NCI-H446 treated with DMSO at 0.1 percent for 48 hours (cell line): ENCODE results near the gene MSH3.

Experiments used
- DNase-seq: peaks from one replicate; lab custom pipeline; 2025; lab: John Stamatoyannopoulos, UW

MSH3 gene

DNA sequence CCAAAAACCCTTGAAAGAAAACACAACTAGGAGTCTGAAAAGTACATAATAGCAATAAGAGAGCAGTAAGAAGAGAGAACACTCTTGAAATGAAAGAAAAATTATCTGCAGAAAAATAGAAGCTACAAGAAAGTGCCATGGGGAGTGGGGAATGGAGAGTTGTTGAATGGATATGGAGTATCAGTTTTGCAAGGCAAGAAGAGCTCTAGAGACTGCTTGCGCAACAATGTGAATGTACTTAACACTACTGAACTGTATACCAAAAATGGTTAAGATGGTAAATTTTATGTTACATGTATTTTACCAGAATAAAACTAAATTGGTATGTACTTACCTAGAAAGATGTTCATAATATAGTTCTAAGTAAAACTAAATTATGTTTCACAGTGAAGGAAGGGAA, 251.0 kb downstream of the MSH3 start:
- DNase-seq: no peak

DNA sequence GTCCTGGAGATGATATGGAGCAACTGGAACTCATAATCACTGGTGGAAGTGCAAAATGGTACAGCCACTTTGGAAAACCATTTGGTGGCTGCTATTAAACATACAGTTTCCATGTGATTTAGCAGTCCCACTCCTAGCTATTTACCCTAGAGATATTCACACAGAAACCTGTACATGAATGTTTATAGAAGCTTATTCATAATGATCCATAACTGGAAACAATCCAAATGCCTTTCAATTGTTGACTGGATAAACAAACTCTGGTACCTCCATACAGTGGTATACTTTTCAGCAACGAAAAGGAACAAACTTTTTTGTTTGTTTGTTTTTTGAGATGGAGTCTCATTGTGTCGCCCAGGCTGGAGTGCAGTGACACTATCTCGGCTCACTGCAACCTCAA, 258.0 kb downstream of the MSH3 start:
- no peak for DNase-seq

DNA sequence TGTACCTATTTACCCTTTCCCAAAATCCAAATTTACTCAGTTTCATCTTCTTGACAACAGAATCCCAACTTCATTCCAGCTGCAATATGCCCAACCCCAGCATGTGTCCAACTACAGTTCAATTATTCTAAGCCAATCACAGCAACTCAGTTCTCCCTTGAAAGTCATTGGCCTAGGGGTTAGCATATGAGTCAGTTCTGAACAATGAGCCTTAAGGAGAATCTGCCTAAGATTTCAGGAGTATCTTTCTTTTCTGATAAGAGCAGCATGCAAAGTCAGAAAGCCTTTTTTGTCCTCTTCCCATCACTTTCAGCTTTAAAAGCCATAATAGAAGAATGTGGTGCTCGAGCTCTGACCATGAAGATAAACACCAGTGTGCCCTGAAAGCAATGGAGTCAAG, 261.3 kb downstream of the MSH3 start:
- no peak for DNase-seq

DNA sequence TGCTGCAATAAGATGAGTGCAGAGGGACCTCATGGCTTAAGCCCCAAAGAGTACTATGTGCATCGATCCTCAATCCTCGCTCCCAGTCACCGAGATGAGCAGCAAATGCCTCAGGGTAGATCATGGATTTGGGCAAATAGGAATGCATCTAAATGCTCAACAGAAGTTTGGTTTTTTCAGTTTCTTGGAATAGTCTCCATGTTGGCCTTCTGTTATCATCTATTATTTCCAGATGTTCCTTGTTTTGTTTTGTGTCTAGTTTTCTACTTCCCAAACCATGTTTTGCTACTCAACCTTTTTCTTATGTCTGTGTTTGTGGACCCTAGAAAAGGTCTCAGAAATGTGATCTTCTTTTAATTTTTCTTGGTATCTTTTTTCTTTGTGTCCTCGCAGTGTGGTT, 262.2 kb downstream of the MSH3 start:
- no peak for DNase-seq

DNA sequence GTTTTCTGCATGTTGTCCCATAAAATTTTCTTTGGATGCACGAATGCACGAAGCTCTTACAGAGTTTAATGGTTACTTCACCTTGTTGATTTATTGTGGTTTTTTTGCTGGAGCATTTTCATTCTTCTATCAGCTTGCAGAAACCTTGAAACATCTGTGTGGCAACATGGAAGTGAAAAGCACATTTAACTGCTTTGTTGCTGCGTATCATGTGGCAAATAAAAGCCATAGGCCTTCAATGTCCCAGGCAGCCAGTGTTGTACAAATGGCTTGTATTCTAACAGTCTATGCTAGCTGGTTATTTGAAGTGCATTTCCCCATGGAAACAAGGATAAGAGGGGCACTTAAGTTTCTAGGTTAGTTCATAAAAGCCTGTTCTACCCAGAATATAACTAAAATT, 263.2 kb downstream of the MSH3 start:
- no peak for DNase-seq

DNA sequence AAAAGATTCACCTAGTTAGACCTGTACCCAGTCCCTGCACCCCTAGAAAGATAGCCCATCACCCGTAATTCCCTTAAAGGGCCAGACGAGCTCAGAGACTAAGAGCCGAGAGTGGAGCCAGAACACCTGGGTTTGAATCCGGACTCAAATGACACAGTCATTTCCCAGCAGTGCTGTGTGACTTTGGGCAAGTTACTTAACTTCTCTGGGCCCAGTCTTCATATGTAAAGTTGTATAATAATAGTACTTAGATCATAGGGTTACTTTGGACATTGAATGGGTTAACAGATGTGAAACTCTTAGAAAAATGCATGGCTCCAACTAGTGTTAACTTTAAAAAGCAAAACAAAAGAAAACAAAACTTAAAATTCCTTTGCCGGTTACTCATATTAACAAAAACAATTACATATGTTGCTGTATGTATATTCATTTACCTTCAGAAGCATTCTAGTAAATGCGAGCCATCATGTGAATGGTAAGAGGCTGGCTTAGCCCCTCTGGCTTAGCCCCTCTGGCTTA, 265.3 kb downstream of the MSH3 start:
- no peak for DNase-seq

DNA sequence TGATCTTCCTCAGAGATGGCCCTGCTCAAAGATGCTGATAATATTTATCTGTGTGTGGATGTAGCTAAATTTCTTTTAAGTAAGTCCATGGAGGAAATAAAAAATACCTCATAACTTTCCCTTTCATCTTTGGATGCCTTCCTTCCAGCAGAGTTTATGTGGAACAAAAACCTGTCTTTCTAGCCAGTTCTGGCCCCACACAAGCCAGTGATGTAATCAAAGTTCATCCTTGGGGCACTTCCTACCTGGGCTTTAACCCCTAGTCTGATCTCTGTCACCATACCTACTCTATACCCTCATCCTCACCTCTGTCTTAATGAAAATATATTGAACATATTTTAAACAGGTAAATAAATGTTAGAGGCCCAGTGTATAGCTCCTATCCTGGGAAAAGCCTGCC, 265.9 kb downstream of the MSH3 start:
- DNase-seq: no peak

DNA sequence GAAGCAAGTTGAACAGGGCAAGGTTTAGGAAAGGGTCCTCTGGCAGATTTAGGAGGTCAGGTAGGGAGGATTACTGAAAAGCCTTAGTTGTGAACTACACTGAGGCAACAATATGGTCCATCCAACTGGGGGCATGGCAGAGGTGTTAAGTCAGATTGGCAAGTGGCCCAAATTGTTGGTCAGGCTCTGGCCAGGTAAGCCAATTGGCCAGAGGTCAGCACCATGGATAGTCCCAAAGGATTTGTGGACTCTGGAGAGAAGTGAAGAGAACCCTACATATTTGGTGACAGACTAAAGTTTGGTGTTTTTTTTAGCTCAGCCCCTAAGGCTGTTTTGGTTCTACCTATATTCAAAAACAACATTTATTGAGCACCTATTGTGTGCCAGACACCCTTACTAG, 266.6 kb downstream of the MSH3 start:
- no peak for DNase-seq

DNA sequence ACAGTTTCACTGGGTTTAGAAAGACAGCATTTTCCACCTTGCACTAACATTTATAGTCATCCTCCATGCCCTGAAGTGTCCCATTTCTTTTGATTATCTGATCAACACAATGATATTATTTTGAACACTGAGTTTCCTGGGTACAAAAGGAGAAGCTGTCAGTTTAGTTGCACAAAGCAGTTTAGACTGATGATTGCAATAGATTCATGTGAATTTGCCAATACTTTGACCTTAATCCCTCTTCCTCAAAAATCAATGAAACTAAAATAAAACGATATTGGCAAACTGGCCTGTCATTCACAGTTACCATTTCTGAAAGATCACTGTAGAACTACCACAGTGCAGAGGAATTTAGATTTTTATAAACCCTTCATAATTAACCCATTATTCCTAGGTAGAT, 271.5 kb downstream of the MSH3 start:
- DNase-seq: no peak
